GM12873 (cell line): Measurements from ENCODE around the gene KRT23.

Experiments used
- TF ChIP-seq, protein P1 (sequence below): IDR thresholded peaks from 2 replicates; pipeline ENCODE4 v1.5.1; 2012; ENCODE audit warnings: low read depth, mild to moderate bottlenecking, moderate library complexity, low read length, control low read depth; ENCODE audit not compliant: insufficient read depth; ENCODE audit errors: missing control alignments

KRT23 gene, protein sequence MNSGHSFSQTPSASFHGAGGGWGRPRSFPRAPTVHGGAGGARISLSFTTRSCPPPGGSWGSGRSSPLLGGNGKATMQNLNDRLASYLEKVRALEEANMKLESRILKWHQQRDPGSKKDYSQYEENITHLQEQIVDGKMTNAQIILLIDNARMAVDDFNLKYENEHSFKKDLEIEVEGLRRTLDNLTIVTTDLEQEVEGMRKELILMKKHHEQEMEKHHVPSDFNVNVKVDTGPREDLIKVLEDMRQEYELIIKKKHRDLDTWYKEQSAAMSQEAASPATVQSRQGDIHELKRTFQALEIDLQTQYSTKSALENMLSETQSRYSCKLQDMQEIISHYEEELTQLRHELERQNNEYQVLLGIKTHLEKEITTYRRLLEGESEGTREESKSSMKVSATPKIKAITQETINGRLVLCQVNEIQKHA

DNA sequence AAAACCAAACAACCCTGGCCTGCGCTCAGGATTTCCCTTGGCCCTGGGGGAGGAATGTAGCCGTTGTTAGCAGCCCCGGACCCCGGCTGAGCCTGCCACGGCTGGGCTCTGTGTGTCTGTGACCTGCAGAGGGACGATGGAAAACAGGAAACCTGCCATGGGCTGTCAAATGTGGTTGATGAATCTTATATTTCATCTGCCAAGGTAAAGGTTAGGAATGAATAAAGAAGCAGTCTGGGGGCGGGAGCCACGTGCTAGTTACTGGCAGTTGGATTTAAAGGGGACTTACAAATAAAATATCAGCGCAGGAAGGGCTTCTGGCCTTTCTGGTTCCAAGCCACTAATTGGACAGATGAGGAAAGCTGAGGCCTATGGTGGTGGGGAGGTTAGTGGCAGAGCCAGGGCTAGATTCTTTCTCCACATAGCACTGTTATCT is at the start of gene KRT23:
TSS of gene KRT23 (minus strand) at position 263 of the 436 bp plus-strand sequence. CDS start 1,043 bp downstream, outside the sequence.
- TF ChIP-seq, protein P1, sequence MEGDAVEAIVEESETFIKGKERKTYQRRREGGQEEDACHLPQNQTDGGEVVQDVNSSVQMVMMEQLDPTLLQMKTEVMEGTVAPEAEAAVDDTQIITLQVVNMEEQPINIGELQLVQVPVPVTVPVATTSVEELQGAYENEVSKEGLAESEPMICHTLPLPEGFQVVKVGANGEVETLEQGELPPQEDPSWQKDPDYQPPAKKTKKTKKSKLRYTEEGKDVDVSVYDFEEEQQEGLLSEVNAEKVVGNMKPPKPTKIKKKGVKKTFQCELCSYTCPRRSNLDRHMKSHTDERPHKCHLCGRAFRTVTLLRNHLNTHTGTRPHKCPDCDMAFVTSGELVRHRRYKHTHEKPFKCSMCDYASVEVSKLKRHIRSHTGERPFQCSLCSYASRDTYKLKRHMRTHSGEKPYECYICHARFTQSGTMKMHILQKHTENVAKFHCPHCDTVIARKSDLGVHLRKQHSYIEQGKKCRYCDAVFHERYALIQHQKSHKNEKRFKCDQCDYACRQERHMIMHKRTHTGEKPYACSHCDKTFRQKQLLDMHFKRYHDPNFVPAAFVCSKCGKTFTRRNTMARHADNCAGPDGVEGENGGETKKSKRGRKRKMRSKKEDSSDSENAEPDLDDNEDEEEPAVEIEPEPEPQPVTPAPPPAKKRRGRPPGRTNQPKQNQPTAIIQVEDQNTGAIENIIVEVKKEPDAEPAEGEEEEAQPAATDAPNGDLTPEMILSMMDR = no peak

DNA sequence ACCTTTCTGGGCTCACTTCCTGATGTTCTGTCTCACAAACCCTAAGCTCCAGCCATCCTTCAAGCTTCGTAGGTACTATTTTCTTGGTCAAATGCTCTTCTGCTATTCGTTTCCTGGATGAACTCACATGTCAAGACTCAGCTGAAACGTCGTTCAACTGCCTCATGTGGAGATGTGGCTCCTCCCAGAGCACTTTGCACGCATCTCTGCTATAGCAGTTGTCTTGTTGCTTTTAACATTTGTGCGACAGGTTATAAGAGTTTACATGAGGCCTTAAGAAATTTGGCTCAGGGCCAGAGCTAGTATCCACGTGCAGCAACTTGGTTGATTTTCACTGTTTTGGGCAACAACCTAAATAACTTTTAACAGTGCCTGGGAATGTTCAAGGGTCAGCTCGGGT is 49.5 kb upstream of the KRT23 start:
- TF ChIP-seq, protein P1 = no peak

DNA sequence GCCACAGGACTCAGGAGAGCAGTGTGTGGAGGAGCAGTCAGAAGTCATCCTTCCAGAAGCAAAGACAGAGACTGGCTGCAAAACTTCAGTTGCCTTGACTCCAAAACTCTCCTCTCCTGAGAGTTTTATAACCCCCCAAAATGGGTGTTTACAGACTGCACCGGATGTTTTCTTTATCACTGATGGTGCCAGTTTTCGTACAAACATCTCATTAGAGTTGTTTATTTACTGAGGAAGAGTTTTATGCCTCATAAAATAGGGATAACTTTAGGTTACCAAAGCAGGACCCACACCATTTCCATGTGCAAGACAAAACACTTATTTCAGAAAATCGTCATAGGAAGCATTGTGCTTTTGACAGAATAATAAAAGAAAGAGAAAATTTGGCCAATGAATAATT is 46.8 kb upstream of the KRT23 start, which contains the start of gene KRT40:
TSS of gene KRT40 (minus strand) at position 101 of the 400 bp plus-strand sequence. CDS start at position 48, 53 bp downstream.
- TF ChIP-seq, protein P1 = no peak

DNA sequence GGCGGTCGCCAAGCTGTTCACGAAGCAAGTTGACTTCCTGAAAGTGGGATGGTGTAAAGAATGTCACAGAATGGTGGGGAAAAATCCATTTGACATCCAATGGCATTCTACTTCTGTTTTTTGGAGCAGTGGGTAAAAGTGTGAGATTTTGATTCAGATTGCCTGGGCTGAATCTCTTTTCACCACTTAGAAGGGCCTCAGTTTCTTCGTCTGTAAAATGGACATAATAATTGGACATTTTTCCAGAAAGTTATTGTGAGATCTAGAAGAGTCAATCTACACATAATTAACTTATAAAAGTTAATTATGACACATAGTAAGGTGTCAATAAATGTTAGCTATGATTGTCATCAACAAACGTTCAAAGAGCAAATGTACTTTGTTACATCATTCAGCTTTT is 43.7 kb upstream of the KRT23 start:
- TF ChIP-seq, protein P1 = no peak

DNA sequence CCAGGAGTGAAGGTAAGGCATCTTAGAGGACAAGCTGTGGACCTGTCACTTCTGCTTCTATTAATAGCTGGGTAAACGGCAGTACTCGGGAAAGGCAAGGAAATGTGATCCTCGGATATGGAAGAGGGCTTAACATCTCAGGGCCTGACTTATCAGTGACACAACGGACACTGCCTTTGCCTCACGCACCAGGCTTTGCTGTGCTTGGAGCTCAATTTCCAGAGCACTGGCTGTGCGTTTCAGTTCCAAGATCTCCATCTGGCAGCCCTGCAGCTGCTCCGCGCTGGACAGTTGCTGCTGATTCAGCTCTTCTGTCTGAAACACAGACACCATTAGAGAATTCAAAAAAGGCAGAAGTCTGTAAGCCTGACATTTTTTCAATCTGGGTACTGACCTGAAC is 43.1 kb upstream of the KRT23 start:
- TF ChIP-seq, protein P1 = no peak

DNA sequence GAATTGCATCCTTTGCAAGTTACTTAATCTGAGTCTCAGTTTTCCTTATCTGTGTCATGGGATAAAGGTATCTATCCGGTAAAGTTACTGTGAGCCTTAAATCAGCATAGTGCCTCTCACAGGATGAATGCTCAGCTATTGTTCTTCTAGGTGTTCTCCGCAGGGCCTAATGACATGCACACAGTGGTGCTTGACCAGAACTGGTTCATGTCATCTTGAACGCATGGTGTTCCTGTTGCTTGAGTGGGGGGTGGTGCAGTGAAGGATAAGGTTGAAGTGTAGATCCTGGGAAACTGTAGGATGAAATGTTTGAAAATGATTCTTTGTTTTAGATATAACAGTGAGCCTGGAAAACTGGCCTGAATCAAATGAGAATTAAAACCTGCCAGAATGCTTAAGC is 42.7 kb upstream of the KRT23 start:
- TF ChIP-seq, protein P1 = no peak

DNA sequence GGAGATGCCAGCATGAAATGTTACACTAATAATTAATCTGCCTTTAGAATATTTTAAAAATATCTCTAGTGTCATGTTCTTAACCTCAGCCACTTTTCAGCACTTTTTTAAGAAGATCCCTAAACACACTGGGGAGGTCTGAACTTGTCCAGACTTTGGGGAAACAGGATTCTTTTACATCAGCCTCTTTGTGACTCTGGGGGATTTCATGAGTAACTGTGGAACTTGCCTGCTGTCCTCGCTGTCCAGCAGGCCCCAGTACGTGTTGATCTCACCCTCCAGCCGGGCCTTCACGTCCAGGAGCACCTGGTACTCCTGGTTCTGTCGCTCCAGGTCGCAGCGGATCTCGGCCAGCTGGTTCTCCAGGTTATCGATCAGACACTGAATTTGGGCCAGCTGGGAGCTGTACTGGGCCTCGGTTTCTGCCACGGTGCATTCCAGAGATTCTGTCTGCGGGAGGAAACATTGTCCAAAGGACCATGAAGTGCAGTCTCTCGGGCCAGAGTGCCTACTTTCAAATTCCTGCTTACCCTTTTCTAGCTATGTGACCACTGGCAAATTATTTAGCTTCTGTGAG is 41.2 kb upstream of the KRT23 start:
- TF ChIP-seq, protein P1 = no peak
